BE2C (cell line): ENCODE results near the gene CDC42BPA.

Source experiments
- DNase-seq: peaks from one replicate; pipeline ENCODE4 v3.0.0-alpha.2; 2020
- H3K27me3 ChIP-seq: fragments of 250-450 bp; sonication (Bioruptor Pico); 2 replicates; pipeline ENCODE4 v1.5.1; 2020; ENCODE audit warnings: mild to moderate bottlenecking
- H3K36me3 ChIP-seq: fragments of 250-450 bp; sonication (Bioruptor Pico); 2 replicates; pipeline ENCODE4 v1.5.1; 2020; ENCODE audit warnings: mild to moderate bottlenecking
- H3K4me1 ChIP-seq: fragments of 250-450 bp; sonication (Bioruptor Pico); 2 replicates; pipeline ENCODE4 v1.5.1; 2020
- H3K4me3 ChIP-seq: 2 replicates; pipeline ENCODE4 v1.5.1; 2011; ENCODE audit warnings: low read depth, low read length
- H3K9me3 ChIP-seq: fragments of 250-450 bp; sonication (Bioruptor Pico); 2 replicates; pipeline ENCODE4 v1.5.1; 2020
- CTCF ChIP-seq: IDR thresholded peaks from 2 replicates; pipeline ENCODE4 v1.5.1; 2012; ENCODE audit warnings: mild to moderate bottlenecking, low read depth, low read length

The CDC42BPA gene

GRCh38 chr1:227261501-227261900 lies 56.8 kb downstream of the CDC42BPA start:
- Histone ChIP-seq H3K27me3 (no peaks in the 10 kb centered on the region), H3K4me3 (no peak overlapping the region), H3K4me1 (no peaks in the 10 kb centered on the region; the same call in 1 of the 2 replicates), H3K9me3 (no peaks in the 10 kb centered on the region), H3K36me3 (no peaks in the 10 kb centered on the region)
- no peak for DNase-seq
- no peak for TF ChIP-seq CTCF

- DNase-seq = no peak
- H3K4me1 ChIP-seq = no peaks in the 10 kb centered on the region; the same call in 1 of the 2 replicates
- H3K4me3 ChIP-seq = no peak overlapping the region
- no peaks in the 10 kb centered on the region for H3K27me3 ChIP-seq
- no peak for TF ChIP-seq CTCF
- no peaks in the 10 kb centered on the region for H3K36me3 ChIP-seq
- H3K9me3 ChIP-seq = no peaks in the 10 kb centered on the region
Observed at GRCh38 chr1:227260433-227260832, 57.9 kb downstream of the CDC42BPA start.

GRCh38 chr1:227257964-227258363 lies 60.3 kb downstream of the CDC42BPA start:
- no peak overlapping the region for H3K4me3 ChIP-seq
- no peaks in the 10 kb centered on the region for H3K27me3 ChIP-seq
- H3K9me3 ChIP-seq = no peaks in the 10 kb centered on the region
- no peaks in the 10 kb centered on the region for H3K36me3 ChIP-seq
- peak; percentile 22; the same call in 1 of the 2 replicates for TF ChIP-seq CTCF
- no peaks in the 10 kb centered on the region; the same call in 1 of the 2 replicates for H3K4me1 ChIP-seq
- no peak for DNase-seq

- no peaks in the 10 kb centered on the region; the same call in 1 of the 2 replicates for H3K4me1 ChIP-seq
- TF ChIP-seq CTCF = no peak
- no peaks in the 10 kb centered on the region for H3K9me3 ChIP-seq
- DNase-seq = no peak
- no peak overlapping the region for H3K4me3 ChIP-seq
- H3K27me3 ChIP-seq = no peaks in the 10 kb centered on the region
- H3K36me3 ChIP-seq = no peaks in the 10 kb centered on the region
Observed at GRCh38 chr1:227255086-227255732, 63.1 kb downstream of the CDC42BPA start.

GRCh38 chr1:227253065-227253464 lies 65.2 kb downstream of the CDC42BPA start:
- H3K27me3 ChIP-seq = no peaks in the 10 kb centered on the region
- H3K9me3 ChIP-seq = no peaks in the 10 kb centered on the region
- DNase-seq = no peak
- H3K4me1 ChIP-seq = no peaks in the 10 kb centered on the region; the same call in 1 of the 2 replicates
- no peak overlapping the region for H3K4me3 ChIP-seq
- TF ChIP-seq CTCF = no peak
- no peaks in the 10 kb centered on the region for H3K36me3 ChIP-seq

GRCh38 chr1:227245613-227246320 lies 72.5 kb downstream of the CDC42BPA start:
- Histone ChIP-seq H3K4me1 (no peaks in the 10 kb centered on the region), H3K4me3 (no peak overlapping the region), H3K9me3 (no peaks in the 10 kb centered on the region), H3K36me3 (no peaks in the 10 kb centered on the region), H3K27me3 (no peaks in the 10 kb centered on the region)
- DNase-seq = no peak
- no peak for TF ChIP-seq CTCF
